ENCODE data around the gene IFNA8. TPM values are rescaled to one million over a fixed set of nuclear protein-coding genes. Genes with fewer than 3 reads are reported as not detected.
"Not testable (repeated sequence)": the region's sequence is repeated elsewhere in the genome, so short reads cannot be mapped to it uniquely, and the experiment has no call there.

IFNA8 gene
- total and polyA plus RNA-seq, 2 experiments from 2014 or later: not detected

- TF ChIP-seq CTCF (IDR thresholded peaks at IDR 0.05; ENCODE audit: low read depth, low read length): no peak
- Histone ChIP-seq H3K4me3 (no peak overlapping the region), H3K9me3 (ENCODE audit: low read depth) (no peaks in the 10 kb centered on the region), H3K27ac (no peak overlapping the region), H3K36me3 (no peaks in the 10 kb centered on the region), H3K4me1 (ENCODE audit: low read depth) (no peaks in the 10 kb centered on the region), H3K27me3 (no peaks in the 10 kb centered on the region)
- no peak for DNase-seq (ENCODE audit: low read depth in 1 of 2, low spot score in 1 of 2)
Observed at GRCh38 chr9:21432672-21433425, 23.9 kb downstream of the IFNA8 start.

GRCh38 chr9:21434202-21435014 lies 25.5 kb downstream of the IFNA8 start:
- Histone ChIP-seq H3K4me1 (ENCODE audit: low read depth) (no peaks in the 10 kb centered on the region), H3K9me3 (ENCODE audit: low read depth) (no peaks in the 10 kb centered on the region), H3K4me3 (no peak overlapping the region), H3K36me3 (no peaks in the 10 kb centered on the region), H3K27ac (no peak overlapping the region), H3K27me3 (no peaks in the 10 kb centered on the region)
- peak; percentile 70 to 85 for DNase-seq (ENCODE audit: low read depth in 1 of 2, low spot score in 1 of 2)
- TF ChIP-seq CTCF (IDR thresholded peaks at IDR 0.05; ENCODE audit: low read depth, low read length): peak; percentile 64

GRCh38 chr9:21435015-21435383 lies 26.1 kb downstream of the IFNA8 start:
- not testable (repeated sequence) for H3K9me3 ChIP-seq (ENCODE audit: low read depth); H3K4me1 ChIP-seq (ENCODE audit: low read depth); DNase-seq (ENCODE audit: low read depth in 1 of 2, low spot score in 1 of 2)

GRCh38 chr9:21440139-21440538 lies 31.2 kb downstream of the IFNA8 start, which contains the start of gene IFNA1:
IFNA1 (plus strand) TSS chr9:21440439; CDS start chr9:21440508, 69 bp downstream.
- no peaks in the 10 kb centered on the region for H3K9me3 ChIP-seq (ENCODE audit: low read depth)
- no peaks in the 10 kb centered on the region for H3K36me3 ChIP-seq
- H3K27me3 ChIP-seq: no peaks in the 10 kb centered on the region
- no peak within 1 kb of the TSS for H3K27ac ChIP-seq
- no peak within 1 kb of the TSS for H3K4me3 ChIP-seq
- DNase-seq (ENCODE audit: low read depth in 1 of 2, low spot score in 1 of 2): no peak
- no peak for TF ChIP-seq CTCF (IDR thresholded peaks at IDR 0.05; ENCODE audit: low read depth, low read length)
- H3K4me1 ChIP-seq (ENCODE audit: low read depth): no peaks in the 10 kb centered on the region

More at GRCh38 chr9:21435015-21435383, 26.1 kb downstream of the IFNA8 start:
- H3K36me3 ChIP-seq, H3K4me3 ChIP-seq, H3K27me3 ChIP-seq, H3K27ac ChIP-seq: not testable (repeated sequence)

GRCh38 chr9:21443849-21444625 lies 35.1 kb downstream of the IFNA8 start:
- TF ChIP-seq CTCF (IDR thresholded peaks at IDR 0.05; ENCODE audit: low read depth, low read length): no peak
- Histone ChIP-seq H3K4me3 (no peak overlapping the region), H3K36me3 (no peaks in the 10 kb centered on the region), H3K9me3 (ENCODE audit: low read depth) (no peaks in the 10 kb centered on the region), H3K27ac (no peak overlapping the region), H3K27me3 (no peaks in the 10 kb centered on the region), H3K4me1 (ENCODE audit: low read depth) (no peaks in the 10 kb centered on the region)
- DNase-seq (ENCODE audit: low read depth in 1 of 2, low spot score in 1 of 2): no peak

GRCh38 chr9:21449312-21449711 lies 40.4 kb downstream of the IFNA8 start:
- not testable (repeated sequence) for H3K4me1 ChIP-seq (ENCODE audit: low read depth)
- DNase-seq (ENCODE audit: low read depth in 1 of 2, low spot score in 1 of 2): peak in 1 of 2 donors; percentile 19

More at GRCh38 chr9:21449312-21449711, 40.4 kb downstream of the IFNA8 start:
- not testable (repeated sequence) for H3K9me3 ChIP-seq (ENCODE audit: low read depth); H3K27ac ChIP-seq; H3K36me3 ChIP-seq; H3K4me3 ChIP-seq; H3K27me3 ChIP-seq
